Activated CD4-positive, alpha-beta T cell treated with anti-CD3 and anti-CD28 coated beads for 36 hours (primary cell): Measurements from ENCODE around the gene SLC34A1. TPM values are rescaled to one million over a fixed set of nuclear protein-coding genes. Genes with fewer than 3 reads are reported as not detected.
A peak's percentile ranks its signal among the peaks of the same experiment; 100 is the strongest.

Source experiments
- ATAC-seq: fragments of 200-7000 bp; cut with Tn5 transposase; one replicate; pipeline ENCODE4 v1.10.0; 2021; ENCODE audit warnings: mild to moderate bottlenecking, moderate library complexity
- CTCF ChIA-PET: fragments of 350-600 bp; sonication (Branson Sonifier 250); formaldehyde crosslinking; loops from one replicate; lab custom pipeline; 2021; ENCODE audit warnings: antibody characterized with exemption; lab: Charles Lee
- POLR2A ChIA-PET: fragments of 350-600 bp; sonication (Branson Sonifier 250); formaldehyde crosslinking; loops from one replicate; lab custom pipeline; 2021; ENCODE audit warnings: antibody characterized with exemption, inconsistent platforms; lab: Charles Lee
- DNase-seq: peaks from one replicate; pipeline ENCODE4 v3.0.0-alpha.2; 2020
- H3K27ac Mint-ChIP-seq: one replicate; pipeline ENCODE4 v1.8.0; 2021; ENCODE audit warnings: mixed read lengths
- H3K27me3 Mint-ChIP-seq: one replicate; pipeline ENCODE4 v1.8.0; 2021; ENCODE audit warnings: mixed read lengths
- H3K36me3 Mint-ChIP-seq: one replicate; pipeline ENCODE4 v1.8.0; 2021; ENCODE audit warnings: low read depth, mixed read lengths
- H3K4me1 Mint-ChIP-seq: one replicate; pipeline ENCODE4 v1.8.0; 2021; ENCODE audit warnings: mixed read lengths
- H3K4me3 Mint-ChIP-seq: one replicate; pipeline ENCODE4 v1.8.0; 2021; ENCODE audit warnings: mild to moderate bottlenecking, moderate library complexity, mixed read lengths
- H3K9me3 Mint-ChIP-seq: one replicate; pipeline ENCODE4 v1.8.0; 2021; ENCODE audit warnings: low read depth, mixed read lengths
- intact Hi-C, 2 experiments: fragments of 100-400 bp; cut with DNase I in 1 of 2; cut with micrococcal nuclease in 1 of 2; formaldehyde crosslinking; loops; one replicate each; pipeline versions ENCODE4 v1.14.2 to v1.15.1; 2022 to 2024; cut with DNase I, micrococcal nuclease
- total RNA-seq, 2 experiments: library from RNA; stranded (reverse); gene quantifications; one replicate each; pipeline ENCODE4 v1.2.3, GENCODE V29; 2021

Gene SLC34A1
- total RNA-seq, 2 experiments from 2014 or later = 0.14 TPM; not detected in 1

DNA sequence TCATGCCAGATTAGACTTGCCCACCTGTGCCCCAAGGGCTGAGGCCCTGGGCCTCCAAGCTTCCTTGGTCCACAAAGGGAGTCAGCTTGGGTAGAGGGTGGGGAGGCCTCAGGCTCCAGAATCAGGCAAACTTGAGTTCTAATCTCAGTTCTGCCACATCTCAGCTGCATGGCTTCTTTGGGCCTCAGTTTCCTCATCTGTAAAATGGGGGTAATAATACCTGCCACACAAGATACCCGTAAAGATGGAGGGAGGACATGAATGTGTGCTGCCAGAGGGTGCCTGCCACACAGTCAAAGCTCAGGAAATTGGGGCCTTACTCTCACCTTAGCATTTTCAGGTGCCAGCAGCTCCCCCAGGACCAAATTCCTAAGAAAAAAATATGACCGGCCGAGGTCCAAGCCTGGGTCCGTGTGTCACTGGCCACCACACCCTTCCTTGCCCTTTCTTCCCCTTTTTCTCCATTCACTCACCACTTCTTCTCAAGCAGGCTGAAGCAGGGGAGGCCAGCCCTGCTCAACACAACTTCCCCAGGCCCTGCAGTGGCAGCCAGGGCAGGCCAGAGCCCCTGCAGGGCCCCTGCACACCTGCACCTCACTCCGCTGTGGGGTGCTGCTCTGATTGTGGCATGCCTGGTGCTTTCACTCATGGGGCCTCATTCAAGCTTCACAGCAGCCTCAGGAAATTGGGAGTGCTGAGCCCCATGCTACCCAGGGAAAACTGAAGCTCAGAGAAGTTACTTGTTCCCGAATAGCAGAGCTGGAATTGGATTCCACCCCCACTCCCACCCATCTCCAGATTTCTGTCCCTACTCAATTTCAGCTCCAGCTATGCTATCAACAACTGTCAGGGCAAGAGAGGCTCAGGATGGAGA is 22.6 kb upstream of the SLC34A1 start:
- Mint-ChIP-seq H3K9me3 (no peaks in the 10 kb centered on the region), H3K27me3 (no peaks in the 10 kb centered on the region), H3K36me3 (peaks cover 12% of the 10 kb centered on the region), H3K4me3 (peak overlapping the region; percentile 67), H3K4me1 (peaks cover 84% of the 10 kb centered on the region), H3K27ac (peak overlapping the region; percentile 82)
- ATAC-seq = no peak
- intact Hi-C loops = loop anchor here (2.0 kb wide), 2 partner anchors 67 to 93 kb away; no protein-coding TSS in a partner anchor
- ChIA-PET POLR2A (interaction anchor here (1.0 to 1.2 kb wide), 2 partner anchors 9 to 28 kb away, joined by 3 to 4 read pairs; no protein-coding TSS in a partner anchor), CTCF (interaction anchor here (1.1 to 5.7 kb wide), 10 partner anchors 9 to 65 kb away, joined by 4 to 49 read pairs (median 5); partner anchors contain the start of genes GRK6 and LMAN2)
- peak; percentile 55 for DNase-seq

DNA sequence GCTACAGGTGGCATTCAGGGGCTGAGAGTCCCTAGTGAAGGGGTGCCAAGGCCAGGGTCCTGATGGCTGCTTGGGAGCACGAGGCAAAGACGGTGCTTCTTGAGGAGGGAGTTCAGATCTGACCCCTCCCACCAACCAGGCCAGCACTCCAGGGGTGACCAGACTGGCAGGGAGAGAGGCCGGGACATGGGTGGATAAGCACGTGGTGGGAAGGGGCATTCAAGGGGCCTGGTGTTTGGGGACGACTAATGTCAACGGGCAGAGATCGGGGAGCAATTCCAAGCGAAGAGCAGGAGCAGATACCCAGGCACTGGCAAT is 22.0 kb upstream of the SLC34A1 start:
- DNase-seq (no peak), ATAC-seq (no peak)
- Mint-ChIP-seq H3K4me1 (peaks cover 78% of the 10 kb centered on the region), H3K27me3 (no peaks in the 10 kb centered on the region), H3K9me3 (no peaks in the 10 kb centered on the region), H3K4me3 (peak overlapping the region; percentile 67), H3K27ac (peak overlapping the region; percentile 82), H3K36me3 (peaks cover 15% of the 10 kb centered on the region)
- CTCF ChIA-PET = interaction anchor here (1.1 to 5.7 kb wide), 8 partner anchors 9 to 64 kb away, joined by 4 to 49 read pairs (median 4); partner anchors contain the start of genes GRK6 and LMAN2
- intact Hi-C loops = loop anchor here (2.0 kb wide), 2 partner anchors 67 to 93 kb away; no protein-coding TSS in a partner anchor
- POLR2A ChIA-PET = interaction anchor here (1.0 kb wide), 1 partner anchor 27 kb away, joined by 4 read pairs; no protein-coding TSS in a partner anchor

DNA sequence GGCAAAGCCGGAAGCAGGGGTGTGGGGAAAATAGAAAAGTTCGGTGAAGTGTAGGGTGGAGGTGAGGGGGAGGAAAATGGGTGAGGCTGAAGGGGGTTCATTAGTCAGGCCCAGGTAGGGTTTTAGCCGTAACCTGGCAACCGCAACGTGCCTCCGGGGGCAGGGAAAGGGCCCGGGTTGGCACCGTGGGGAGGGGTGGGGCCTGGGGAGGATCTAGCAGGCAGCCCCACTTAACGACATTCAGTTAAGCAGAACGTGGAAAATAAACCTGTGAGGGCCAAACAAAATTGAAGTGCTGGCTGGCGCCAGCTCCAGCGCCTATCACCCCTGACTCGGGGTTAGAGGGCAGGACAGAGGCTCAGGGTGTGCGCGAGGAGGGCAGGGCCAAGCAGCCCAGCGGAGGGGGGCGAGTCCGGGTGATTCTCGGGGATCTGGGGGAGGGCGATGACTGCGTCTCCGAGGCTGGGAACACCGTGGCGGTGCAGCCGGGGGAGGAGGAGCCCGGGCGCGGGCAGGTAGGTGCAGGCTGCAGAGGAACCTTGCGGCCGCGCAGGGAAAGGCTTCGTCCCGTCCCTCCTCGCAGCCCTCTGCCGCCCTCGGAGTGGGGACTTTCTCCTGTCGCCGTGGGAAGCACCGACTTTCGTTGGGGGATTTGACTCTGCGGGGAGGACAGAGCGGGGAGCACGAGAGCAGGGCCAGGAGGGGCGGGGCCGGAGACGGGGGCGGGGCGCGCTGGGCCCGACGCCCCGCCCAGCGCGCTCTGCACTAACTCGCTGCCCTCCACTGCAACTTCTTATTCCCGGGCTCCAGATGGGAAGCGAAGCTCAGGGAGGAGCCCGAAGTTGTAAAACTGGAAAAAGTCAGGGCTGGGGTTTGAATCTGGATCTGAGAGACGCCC is 21.4 kb upstream of the SLC34A1 start:
- intact Hi-C loops = loop anchor here (1.0 to 2.0 kb wide), 5 partner anchors 27 to 135 kb away; no protein-coding TSS in a partner anchor

DNA sequence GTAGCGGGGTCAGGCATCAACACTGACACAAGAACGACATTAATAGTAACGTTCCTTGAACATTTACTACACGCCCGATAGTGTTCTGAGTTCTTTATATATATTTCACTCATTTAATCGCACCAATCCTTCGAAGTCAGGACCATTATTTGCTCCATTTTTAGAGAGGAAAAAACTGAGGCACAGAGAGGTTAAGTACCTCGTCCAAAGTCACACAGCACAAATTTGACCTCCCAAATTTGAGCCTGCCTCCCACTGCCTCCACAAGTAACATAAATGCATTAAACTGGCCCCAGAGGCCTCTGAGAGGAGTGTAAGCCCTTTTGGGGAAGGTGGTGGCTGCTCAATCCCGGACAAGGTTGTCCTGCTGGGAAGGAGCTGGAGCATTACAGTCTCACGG is 20.7 kb upstream of the SLC34A1 start:
- Mint-ChIP-seq H3K4me3 (peak overlapping the region; percentile 67), H3K27ac (no peak overlapping the region), H3K27me3 (no peaks in the 10 kb centered on the region), H3K36me3 (peaks cover 21% of the 10 kb centered on the region), H3K9me3 (no peaks in the 10 kb centered on the region), H3K4me1 (peaks cover 76% of the 10 kb centered on the region)
- intact Hi-C loops = loop anchor here (1.0 to 2.0 kb wide), 5 partner anchors 27 to 135 kb away; no protein-coding TSS in a partner anchor
- POLR2A ChIA-PET = no interaction called here
- DNase-seq (no peak), ATAC-seq (no peak)
- CTCF ChIA-PET = interaction anchor here (1.2 to 2.3 kb wide), 6 partner anchors 9 to 92 kb away, joined by 3 to 9 read pairs (median 4); no protein-coding TSS in a partner anchor

More for the DNA sequence above, 21.4 kb upstream of the SLC34A1 start:
- ChIA-PET CTCF (interaction anchor here (1.1 to 5.7 kb wide), 6 partner anchors 8 to 53 kb away, joined by 4 to 49 read pairs (median 7); partner anchors contain the start of gene LMAN2), POLR2A (no interaction called here)
- Mint-ChIP-seq H3K27ac (peak overlapping the region; percentile 82), H3K4me3 (peak overlapping the region; percentile 67), H3K36me3 (peaks cover 15% of the 10 kb centered on the region), H3K4me1 (peaks cover 74% of the 10 kb centered on the region), H3K27me3 (no peaks in the 10 kb centered on the region), H3K9me3 (no peaks in the 10 kb centered on the region)
- DNase-seq (peak; percentile 84), ATAC-seq (peak; percentile 68)

GRCh38 chr5:177364159-177364962 is 19.9 kb upstream of the SLC34A1 start:
- Mint-ChIP-seq H3K9me3 (no peaks in the 10 kb centered on the region), H3K27ac (peak overlapping the region; percentile 65), H3K4me1 (peaks cover 76% of the 10 kb centered on the region), H3K36me3 (peaks cover 29% of the 10 kb centered on the region), H3K4me3 (peak overlapping the region; percentile 45), H3K27me3 (no peaks in the 10 kb centered on the region)
- DNase-seq = peak; percentile 68
- CTCF ChIA-PET = interaction anchor here (0.6 to 2.4 kb wide), 10 partner anchors 10 to 91 kb away, joined by 3 to 15 read pairs (median 4); no protein-coding TSS in a partner anchor
- POLR2A ChIA-PET = interaction anchor here (0.6 to 0.9 kb wide), 2 partner anchors 14 to 88 kb away, joined by 3 to 4 read pairs; no protein-coding TSS in a partner anchor
- ATAC-seq = peak; percentile 60
- intact Hi-C loops = loop anchor here (1.0 to 2.0 kb wide), 3 partner anchors 15 to 64 kb away; no protein-coding TSS in a partner anchor

DNA sequence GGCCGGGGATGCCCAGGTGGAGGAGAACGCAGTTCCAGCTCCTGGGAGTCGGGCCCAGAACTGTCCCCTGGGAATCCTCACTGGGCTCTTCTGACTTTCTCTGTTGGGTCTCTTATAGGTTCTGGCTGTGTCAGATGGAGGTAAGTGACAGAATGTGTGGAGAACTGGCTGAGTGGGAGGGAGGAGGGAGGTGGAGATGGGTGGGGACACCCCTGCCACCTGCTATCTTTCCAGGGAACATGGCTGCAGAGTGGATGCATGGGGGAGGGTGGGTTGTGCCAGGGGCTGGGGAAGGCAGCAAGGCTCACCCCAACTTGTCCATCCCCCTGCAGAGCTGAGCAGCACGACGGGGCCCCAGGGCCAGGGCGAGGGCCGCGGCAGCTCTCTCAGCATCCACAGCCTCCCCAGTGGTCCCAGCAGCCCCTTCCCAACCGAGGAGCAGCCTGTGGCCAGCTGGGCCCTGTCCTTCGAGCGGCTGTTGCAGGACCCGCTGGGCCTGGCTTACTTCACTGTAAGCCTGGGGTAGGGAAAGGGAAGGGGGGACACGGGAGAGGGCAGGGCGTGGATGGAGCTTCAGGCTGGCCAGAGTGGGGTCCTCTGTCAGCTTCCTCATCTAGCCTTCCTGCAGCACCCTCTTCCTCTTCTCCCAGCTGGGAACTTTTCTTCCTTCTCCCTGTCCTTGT is 18.2 kb upstream of the SLC34A1 start:
- Mint-ChIP-seq H3K36me3 (peaks cover 30% of the 10 kb centered on the region), H3K27me3 (no peaks in the 10 kb centered on the region), H3K4me3 (no peak overlapping the region), H3K4me1 (peaks cover 74% of the 10 kb centered on the region), H3K27ac (no peak overlapping the region), H3K9me3 (no peaks in the 10 kb centered on the region)
- ATAC-seq = no peak
- intact Hi-C loops = loop anchor here in 1 of 2 experiments (2.0 kb wide), 1 partner anchor 63 kb away; no protein-coding TSS in a partner anchor
- POLR2A ChIA-PET = no interaction called here
- DNase-seq = no peak
- CTCF ChIA-PET = interaction anchor here (1.2 to 2.4 kb wide), 5 partner anchors 11 to 91 kb away, joined by 4 to 15 read pairs (median 5); no protein-coding TSS in a partner anchor

- peak; percentile 35 for DNase-seq
- H3K9me3 Mint-ChIP-seq = no peaks in the 10 kb centered on the region
- H3K27me3 Mint-ChIP-seq = no peaks in the 10 kb centered on the region
- no peak for ATAC-seq
- H3K27ac Mint-ChIP-seq = no peak overlapping the region
- POLR2A ChIA-PET = no interaction called here
- intact Hi-C loops = no loop called here
- peaks cover 73% of the 10 kb centered on the region for H3K4me1 Mint-ChIP-seq
- H3K36me3 Mint-ChIP-seq = peaks cover 35% of the 10 kb centered on the region
- no peak overlapping the region for H3K4me3 Mint-ChIP-seq
- CTCF ChIA-PET = interaction anchor here (0.8 to 7.3 kb wide), 7 partner anchors 9 to 90 kb away, joined by 3 to 65 read pairs (median 5); partner anchors contain the start of gene RGS14
Observed at GRCh38 chr5:177366528-177367322, 17.5 kb upstream of the SLC34A1 start.

- Mint-ChIP-seq H3K27ac (no peak overlapping the region), H3K9me3 (no peaks in the 10 kb centered on the region), H3K4me3 (no peak overlapping the region), H3K27me3 (no peaks in the 10 kb centered on the region), H3K4me1 (peaks cover 73% of the 10 kb centered on the region), H3K36me3 (peaks cover 38% of the 10 kb centered on the region)
- intact Hi-C loops = no loop called here
- DNase-seq (no peak), ATAC-seq (no peak)
- CTCF ChIA-PET = interaction anchor here (0.8 to 7.3 kb wide), 5 partner anchors 9 to 58 kb away, joined by 3 to 65 read pairs (median 9); partner anchors contain the start of genes LMAN2 and RGS14
- POLR2A ChIA-PET = no interaction called here
Observed at GRCh38 chr5:177367323-177367848, 16.8 kb upstream of the SLC34A1 start.
